ENCODE data around the gene SMYD3.

Gene SMYD3

DNA sequence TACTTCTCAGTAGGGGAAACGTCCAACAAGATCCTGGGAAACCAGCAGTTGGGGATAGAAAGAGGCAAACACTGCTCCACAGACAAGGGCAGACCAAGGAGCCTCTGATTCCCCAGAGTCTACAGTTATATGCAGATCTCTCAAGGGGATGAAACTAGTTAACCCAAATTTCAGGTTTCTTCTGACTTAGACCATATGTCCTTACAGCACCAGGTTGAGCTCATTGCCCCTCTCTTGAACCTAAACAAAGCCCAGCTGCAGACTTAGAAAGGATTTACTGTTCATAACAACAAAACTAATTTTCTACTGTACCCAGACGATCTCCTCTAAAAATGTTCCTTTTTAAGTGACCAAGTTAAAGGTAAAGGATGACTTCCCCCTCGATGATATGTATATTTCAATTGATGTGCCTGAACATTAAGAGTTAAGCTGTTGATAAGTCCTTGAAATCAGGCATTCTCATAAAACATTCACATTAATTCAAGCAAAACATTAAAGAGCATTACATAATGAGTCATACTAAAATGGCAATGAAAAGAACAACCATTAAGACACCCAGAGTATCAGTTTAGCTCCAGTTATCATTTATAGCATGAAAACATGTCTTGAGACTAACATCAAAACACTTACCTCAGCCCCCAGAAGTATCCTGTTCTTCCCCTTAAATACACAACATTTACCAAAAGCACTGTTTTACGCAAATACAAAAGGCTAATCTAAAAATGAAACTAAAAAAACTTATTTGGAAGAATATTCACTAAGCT, 24.1 kb downstream of the SMYD3 start:
- TF ChIP-seq, protein P1, sequence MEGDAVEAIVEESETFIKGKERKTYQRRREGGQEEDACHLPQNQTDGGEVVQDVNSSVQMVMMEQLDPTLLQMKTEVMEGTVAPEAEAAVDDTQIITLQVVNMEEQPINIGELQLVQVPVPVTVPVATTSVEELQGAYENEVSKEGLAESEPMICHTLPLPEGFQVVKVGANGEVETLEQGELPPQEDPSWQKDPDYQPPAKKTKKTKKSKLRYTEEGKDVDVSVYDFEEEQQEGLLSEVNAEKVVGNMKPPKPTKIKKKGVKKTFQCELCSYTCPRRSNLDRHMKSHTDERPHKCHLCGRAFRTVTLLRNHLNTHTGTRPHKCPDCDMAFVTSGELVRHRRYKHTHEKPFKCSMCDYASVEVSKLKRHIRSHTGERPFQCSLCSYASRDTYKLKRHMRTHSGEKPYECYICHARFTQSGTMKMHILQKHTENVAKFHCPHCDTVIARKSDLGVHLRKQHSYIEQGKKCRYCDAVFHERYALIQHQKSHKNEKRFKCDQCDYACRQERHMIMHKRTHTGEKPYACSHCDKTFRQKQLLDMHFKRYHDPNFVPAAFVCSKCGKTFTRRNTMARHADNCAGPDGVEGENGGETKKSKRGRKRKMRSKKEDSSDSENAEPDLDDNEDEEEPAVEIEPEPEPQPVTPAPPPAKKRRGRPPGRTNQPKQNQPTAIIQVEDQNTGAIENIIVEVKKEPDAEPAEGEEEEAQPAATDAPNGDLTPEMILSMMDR (conservative IDR thresholded peaks at IDR 0.05; ENCODE audit: low read depth, low read length): no peak
- Histone ChIP-seq H3K27me3 (ENCODE audit: insufficient read depth, low read depth) (no peaks in the 10 kb centered on the region), H3K36me3 (ENCODE audit: insufficient read depth) (no peaks in the 10 kb centered on the region), H3K4me1 (ENCODE audit: low read depth, poor library complexity, severe bottlenecking) (no peaks in the 10 kb centered on the region), H4K20me1 (ENCODE audit: insufficient read depth) (no peaks in the 10 kb centered on the region), H2AFZ (ENCODE audit: low read depth) (no peak overlapping the region), H3K79me2 (ENCODE audit: insufficient read depth, low read depth) (no peaks in the 10 kb centered on the region), H3K4me3 (IDR thresholded peaks at IDR 0.05; ENCODE audit: insufficient read depth, low read depth, low read length) (no peak overlapping the region), H3K9ac (no peak overlapping the region), H3K27ac (no peak overlapping the region), H3K4me2 (no peak overlapping the region)

DNA sequence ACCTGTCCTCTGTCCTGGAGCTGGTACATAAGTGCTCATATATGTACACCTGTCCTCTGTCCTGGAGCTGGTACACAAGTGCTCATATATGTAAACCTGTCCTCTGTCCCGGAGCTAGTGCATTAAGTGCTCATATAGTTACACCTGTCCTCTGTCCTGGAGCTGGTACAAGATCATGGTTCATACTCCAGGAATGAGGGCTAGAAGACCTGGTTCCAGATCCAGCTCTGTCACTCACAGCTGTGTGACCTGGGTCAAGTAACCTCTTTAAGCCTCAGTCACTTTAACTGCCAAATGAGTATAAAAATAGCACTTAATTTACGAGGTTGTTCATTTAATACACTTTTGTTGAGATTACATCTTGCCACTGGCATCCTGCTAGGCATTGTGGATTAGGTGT, 28.0 kb downstream of the SMYD3 start:
- H3K79me2 ChIP-seq (ENCODE audit: insufficient read depth, low read depth): no peaks in the 10 kb centered on the region
- H3K4me2 ChIP-seq: no peak overlapping the region
- no peaks in the 10 kb centered on the region for H3K36me3 ChIP-seq (ENCODE audit: insufficient read depth)
- no peak overlapping the region for H2AFZ ChIP-seq (ENCODE audit: low read depth)
- no peak overlapping the region for H3K27ac ChIP-seq
- TF ChIP-seq, protein P1 (conservative IDR thresholded peaks at IDR 0.05; ENCODE audit: low read depth, low read length): no peak
- no peaks in the 10 kb centered on the region for H3K27me3 ChIP-seq (ENCODE audit: insufficient read depth, low read depth)
- H3K9ac ChIP-seq: no peak overlapping the region
- no peak overlapping the region for H3K4me3 ChIP-seq (IDR thresholded peaks at IDR 0.05; ENCODE audit: insufficient read depth, low read depth, low read length)
- H3K4me1 ChIP-seq (ENCODE audit: low read depth, poor library complexity, severe bottlenecking): no peaks in the 10 kb centered on the region
- no peaks in the 10 kb centered on the region for H4K20me1 ChIP-seq (ENCODE audit: insufficient read depth)

DNA sequence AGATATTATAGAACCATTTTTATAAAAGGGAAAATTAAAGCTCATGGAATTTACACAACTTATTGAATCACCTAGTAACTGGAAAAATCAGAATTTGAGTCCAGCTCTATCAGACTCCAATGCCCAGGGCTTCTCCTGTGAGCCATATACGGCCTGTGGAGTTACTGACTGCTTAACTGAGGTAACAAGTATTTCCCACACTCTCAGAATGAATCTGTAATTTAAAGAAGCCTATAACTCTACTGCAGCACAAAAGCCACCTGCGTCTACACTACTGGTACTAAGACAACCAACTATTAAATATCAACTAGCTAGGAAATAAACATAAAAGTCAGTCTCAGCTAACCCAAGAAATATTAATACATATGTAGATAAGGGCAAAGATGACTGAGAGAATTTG, 29.4 kb downstream of the SMYD3 start:
- Histone ChIP-seq H4K20me1 (ENCODE audit: insufficient read depth) (no peaks in the 10 kb centered on the region), H3K27me3 (ENCODE audit: insufficient read depth, low read depth) (no peaks in the 10 kb centered on the region), H3K36me3 (ENCODE audit: insufficient read depth) (no peaks in the 10 kb centered on the region), H3K79me2 (ENCODE audit: insufficient read depth, low read depth) (no peaks in the 10 kb centered on the region), H3K4me2 (no peak overlapping the region), H3K4me3 (IDR thresholded peaks at IDR 0.05; ENCODE audit: insufficient read depth, low read depth, low read length) (no peak overlapping the region), H3K9ac (no peak overlapping the region), H3K27ac (no peak overlapping the region), H2AFZ (ENCODE audit: low read depth) (no peak overlapping the region), H3K4me1 (ENCODE audit: low read depth, poor library complexity, severe bottlenecking) (no peaks in the 10 kb centered on the region)
- TF ChIP-seq, protein P1 (conservative IDR thresholded peaks at IDR 0.05; ENCODE audit: low read depth, low read length): no peak

DNA sequence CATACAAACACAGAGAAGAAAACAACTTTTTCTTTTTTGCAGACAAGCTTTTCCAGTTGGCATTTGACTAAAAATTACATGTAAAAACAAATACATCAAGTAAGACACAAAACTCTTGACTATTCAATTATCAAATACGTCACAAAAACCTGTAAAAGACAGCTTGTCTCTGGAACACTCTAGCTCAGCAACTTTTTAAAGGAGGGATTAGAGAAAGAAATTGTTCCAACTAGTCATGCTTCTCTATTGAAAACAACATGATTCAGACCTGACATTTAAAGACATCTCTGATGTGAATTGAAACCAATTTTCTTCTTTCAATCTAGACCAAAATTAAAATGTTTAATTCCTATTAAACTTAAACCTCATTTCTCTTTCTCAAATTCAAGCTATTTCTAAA, 30.3 kb downstream of the SMYD3 start:
- Histone ChIP-seq H3K4me2 (no peak overlapping the region), H3K4me3 (IDR thresholded peaks at IDR 0.05; ENCODE audit: insufficient read depth, low read depth, low read length) (no peak overlapping the region), H3K36me3 (ENCODE audit: insufficient read depth) (no peaks in the 10 kb centered on the region), H3K27me3 (ENCODE audit: insufficient read depth, low read depth) (no peaks in the 10 kb centered on the region), H4K20me1 (ENCODE audit: insufficient read depth) (no peaks in the 10 kb centered on the region), H3K4me1 (ENCODE audit: low read depth, poor library complexity, severe bottlenecking) (peaks cover 4% of the 10 kb centered on the region), H3K79me2 (ENCODE audit: insufficient read depth, low read depth) (no peaks in the 10 kb centered on the region), H3K27ac (no peak overlapping the region), H2AFZ (ENCODE audit: low read depth) (no peak overlapping the region), H3K9ac (no peak overlapping the region)
- TF ChIP-seq, protein P1 (conservative IDR thresholded peaks at IDR 0.05; ENCODE audit: low read depth, low read length): no peak
